ENCODE results near the gene FOXF2. TPM values are rescaled to one million over a fixed set of nuclear protein-coding genes. Genes with fewer than 3 reads are reported as not detected.

Gene FOXF2
- total RNA-seq, 4 donors from 2014 or later: 0.59 to 1.4 (median 0.77) TPM

- intact Hi-C loops (cut with DNase I; ENCODE audit: low total_unique reads): loop anchor here (10.0 kb wide), 1 partner anchor 796 kb away; no protein-coding TSS in a partner anchor
- no peak overlapping the region for H3K4me3 ChIP-seq (ENCODE audit: low read depth, poor library complexity, severe bottlenecking)
- WGBS, 2 donors: 13 to 17% methylated on average over 24 to 30 of the region's 30 CpGs
- no peak for DNase-seq (ENCODE audit: low spot score in 2 of 2)
- TF ChIP-seq POLR2A (IDR thresholded peaks at IDR 0.05): no peak
- TF ChIP-seq CTCF (IDR thresholded peaks at IDR 0.05): no peak
These were observed 1.8 kb downstream of the FOXF2 start for GRCh38 chr6:1390946-1391799.

GRCh38 chr6:1391800-1392309 is 2.5 kb downstream of the FOXF2 start:
- intact Hi-C loops (cut with DNase I; ENCODE audit: low total_unique reads): loop anchor here (10.0 kb wide), 1 partner anchor 797 kb away; no protein-coding TSS in a partner anchor
- H3K4me3 ChIP-seq (ENCODE audit: low read depth, poor library complexity, severe bottlenecking): no peak overlapping the region
- 71 to 73% methylated on average over 11 of the region's 11 CpGs for WGBS, 2 donors
- no peak for TF ChIP-seq POLR2A (IDR thresholded peaks at IDR 0.05)
- no peak for TF ChIP-seq CTCF (IDR thresholded peaks at IDR 0.05)
- peak in 1 of 2 donors; percentile 10 for DNase-seq (ENCODE audit: low spot score in 2 of 2)

GRCh38 chr6:1392813-1393640 is 3.7 kb downstream of the FOXF2 start:
- TF ChIP-seq POLR2A (IDR thresholded peaks at IDR 0.05) (no peak), CTCF (IDR thresholded peaks at IDR 0.05) (no peak)
- peak overlapping the region; percentile 6 for H3K4me3 ChIP-seq (ENCODE audit: low read depth, poor library complexity, severe bottlenecking)
- WGBS, 2 donors: 26 to 30% methylated on average over 45 to 58 of the region's 74 CpGs
- DNase-seq (ENCODE audit: low spot score in 2 of 2): peak in 1 of 2 donors; percentile 74
- intact Hi-C loops (cut with DNase I; ENCODE audit: low total_unique reads): loop anchor here (10.0 kb wide), 1 partner anchor 798 kb away; no protein-coding TSS in a partner anchor

DNA sequence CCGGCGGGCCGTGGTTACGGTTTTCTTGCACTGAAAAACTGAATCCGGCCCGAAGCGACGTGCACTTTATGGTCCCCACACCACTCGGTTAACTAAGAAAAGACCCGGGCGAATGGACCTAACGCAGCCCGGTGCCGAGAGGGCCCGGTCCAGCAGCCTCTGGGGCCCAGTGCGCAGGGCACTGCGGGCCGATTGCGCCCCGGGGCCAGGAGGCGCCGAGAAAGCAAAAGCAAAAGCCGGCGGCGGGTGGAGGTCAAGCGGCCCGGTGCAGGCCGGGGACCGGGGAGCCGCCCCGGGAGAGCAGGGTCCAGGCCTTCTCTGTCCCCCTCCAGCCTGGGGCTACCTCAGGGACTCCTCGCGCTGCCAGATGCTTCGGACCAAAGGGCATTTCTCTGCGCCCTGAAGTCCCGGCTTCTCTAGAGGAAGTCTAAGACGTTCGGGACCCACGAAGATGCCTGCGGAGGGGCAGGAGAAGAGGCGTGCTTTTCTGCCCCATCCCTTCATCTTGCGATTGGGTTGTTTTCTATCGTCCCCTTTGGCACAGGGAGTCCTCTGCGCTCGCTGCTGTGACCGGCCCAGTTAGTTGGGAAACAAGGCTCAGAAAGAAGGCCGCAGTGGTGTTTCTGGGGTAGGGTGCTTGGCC is 4.4 kb downstream of the FOXF2 start:
- peak overlapping the region; percentile 6 for H3K4me3 ChIP-seq (ENCODE audit: low read depth, poor library complexity, severe bottlenecking)
- intact Hi-C loops (cut with DNase I; ENCODE audit: low total_unique reads): loop anchor here (10.0 kb wide), 1 partner anchor 799 kb away; no protein-coding TSS in a partner anchor
- WGBS, 2 donors: 22 to 34% methylated on average over 20 to 33 of the region's 47 CpGs
- TF ChIP-seq CTCF (IDR thresholded peaks at IDR 0.05) (no peak), POLR2A (IDR thresholded peaks at IDR 0.05) (no peak)
- peak in 1 of 2 donors; percentile 61 for DNase-seq (ENCODE audit: low spot score in 2 of 2)
